Astrocyte (in vitro differentiated cells and primary cell): ENCODE data around the gene TOPORS. TPM values are rescaled to one million over a fixed set of nuclear protein-coding genes. Genes with fewer than 3 reads are reported as not detected.

ENCODE experiments used
- DNase-seq: peaks from one replicate; pipeline ENCODE4 v3.0.0-alpha.2; 2010; ENCODE audit warnings: low read depth
- FAIRE-seq: peaks from 2 replicates; lab custom pipeline; 2011; peaks lifted over from hg19 to GRCh38; lab: Jason Lieb, UNC
- H2AFZ ChIP-seq: 2 replicates; pipeline ENCODE4 v1.6.0; 2012; ENCODE audit warnings: low read depth, low read length, inconsistent platforms
- H3K27ac ChIP-seq: 2 replicates; pipeline ENCODE4 v1.5.1; 2011; ENCODE audit warnings: low read depth, low read length, inconsistent platforms
- H3K27me3 ChIP-seq: 2 replicates; pipeline ENCODE4 v1.6.0; 2011; ENCODE audit warnings: low read length, inconsistent platforms; ENCODE audit not compliant: insufficient read depth
- H3K36me3 ChIP-seq: 2 replicates; pipeline ENCODE4 v1.5.1; 2011; ENCODE audit warnings: low read length, inconsistent platforms; ENCODE audit not compliant: insufficient read depth
- H3K4me1 ChIP-seq: 2 replicates; pipeline ENCODE4 v1.5.1; 2011; ENCODE audit warnings: low read length, inconsistent platforms; ENCODE audit not compliant: insufficient read depth
- H3K4me2 ChIP-seq: 2 replicates; pipeline ENCODE4 v1.6.0; 2012; ENCODE audit warnings: low read length, inconsistent platforms
- H3K4me3 ChIP-seq: 2 replicates; pipeline ENCODE4 v1.5.1; 2011; ENCODE audit warnings: low read depth, mild to moderate bottlenecking, low read length, inconsistent platforms; ENCODE audit not compliant: insufficient read depth
- H3K79me2 ChIP-seq: 2 replicates; pipeline ENCODE4 v1.6.0; 2012; ENCODE audit warnings: mild to moderate bottlenecking, low read length, inconsistent platforms; ENCODE audit not compliant: insufficient read depth
- H3K9ac ChIP-seq: 2 replicates; pipeline ENCODE4 v1.6.0; 2012; ENCODE audit warnings: mild to moderate bottlenecking, low read length, inconsistent platforms
- H3K9me3 ChIP-seq: 2 replicates; pipeline ENCODE4 v1.5.1; 2012; ENCODE audit warnings: low read depth, mild to moderate bottlenecking, low read length, inconsistent platforms; ENCODE audit not compliant: insufficient read depth
- H4K20me1 ChIP-seq: 2 replicates; pipeline ENCODE4 v1.6.0; 2012; ENCODE audit warnings: low read length, inconsistent platforms; ENCODE audit not compliant: insufficient read depth
- H3K27ac Mint-ChIP-seq: one replicate; pipeline ENCODE4 v1.8.0; 2021; ENCODE audit warnings: mild to moderate bottlenecking, mixed read lengths; ENCODE audit not compliant: unreplicated experiment
- H3K27me3 Mint-ChIP-seq: one replicate; pipeline ENCODE4 v1.8.0; 2021; ENCODE audit warnings: low read depth, mixed read lengths; ENCODE audit not compliant: unreplicated experiment
- H3K36me3 Mint-ChIP-seq: one replicate; pipeline ENCODE4 v1.8.0; 2021; ENCODE audit warnings: low read depth, mixed read lengths; ENCODE audit not compliant: unreplicated experiment
- H3K4me1 Mint-ChIP-seq: one replicate; pipeline ENCODE4 v1.8.0; 2021; ENCODE audit warnings: low read depth, mixed read lengths; ENCODE audit not compliant: unreplicated experiment
- H3K4me3 Mint-ChIP-seq: one replicate; pipeline ENCODE4 v1.8.0; 2021; ENCODE audit warnings: mild to moderate bottlenecking, moderate library complexity, mixed read lengths; ENCODE audit not compliant: unreplicated experiment
- H3K9me3 Mint-ChIP-seq: one replicate; pipeline ENCODE4 v1.8.0; 2021; ENCODE audit warnings: mild to moderate bottlenecking, mixed read lengths; ENCODE audit not compliant: unreplicated experiment
- CTCF ChIP-seq: IDR thresholded peaks from 2 replicates; pipeline ENCODE4 v1.5.1; 2011; ENCODE audit warnings: low read depth, mild to moderate bottlenecking, inconsistent platforms, low read length, moderate library complexity; ENCODE audit not compliant: insufficient read depth
- EZH2 ChIP-seq: IDR thresholded peaks from 2 replicates; pipeline ENCODE4 v1.6.1; 2012; ENCODE audit warnings: mild to moderate bottlenecking, low read length, inconsistent platforms; ENCODE audit not compliant: insufficient read depth
- total RNA-seq: library from RNA; stranded (reverse); gene quantifications from 2 replicates; pipeline ENCODE4 v1.2.1, GENCODE V29; 2021

TOPORS gene
- total RNA-seq, 1 donor from 2014 or later = 20.4 TPM

DNA sequence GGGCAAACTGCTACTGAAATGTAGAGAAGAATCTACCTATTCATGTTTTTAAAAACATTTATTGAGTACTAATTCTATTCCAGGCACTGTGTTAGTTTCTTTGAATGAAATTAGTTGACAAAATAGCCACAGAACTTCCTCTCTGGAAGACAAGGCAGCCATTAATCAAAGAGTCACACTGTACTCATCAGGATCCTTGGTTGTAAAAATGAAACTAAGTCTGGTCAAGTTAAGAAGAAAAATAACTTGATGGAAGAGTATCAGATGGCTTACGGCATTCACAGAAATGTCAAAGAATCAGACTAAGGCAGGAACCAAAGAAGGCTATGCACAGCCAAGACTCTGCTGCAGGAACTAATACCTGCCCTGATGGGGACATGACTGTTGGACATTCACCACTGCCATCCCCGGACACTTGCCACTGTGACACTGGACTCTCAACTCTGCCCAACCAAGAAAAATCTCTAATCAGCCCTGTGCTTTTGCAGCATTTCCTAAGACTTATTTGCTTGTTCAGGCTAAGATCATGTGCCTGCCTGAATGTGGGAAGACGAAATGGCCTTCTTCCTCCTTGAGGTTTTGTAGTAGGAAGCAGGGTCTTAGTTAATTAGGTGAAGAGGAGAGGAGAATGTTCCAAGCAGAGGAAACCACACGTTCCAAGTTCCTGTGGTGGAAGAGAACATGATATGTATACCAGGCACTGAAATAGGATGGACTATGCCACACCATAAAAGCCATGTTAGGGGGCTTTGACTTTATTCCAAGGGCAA, 43.9 kb upstream of the TOPORS start:
- FAIRE-seq (no peak), DNase-seq (no peak)
- no peak overlapping the region for H3K27ac Mint-ChIP-seq
- H3K9ac ChIP-seq = no peak overlapping the region
- H3K4me3 ChIP-seq = no peak overlapping the region
- no peak overlapping the region for H3K4me3 Mint-ChIP-seq
- peaks cover 3% of the 10 kb centered on the region for H3K4me1 Mint-ChIP-seq
- H3K36me3 Mint-ChIP-seq = no peaks in the 10 kb centered on the region
- H3K27me3 Mint-ChIP-seq = no peaks in the 10 kb centered on the region
- H3K4me2 ChIP-seq = no peak overlapping the region
- no peak overlapping the region for H3K27ac ChIP-seq
- H4K20me1 ChIP-seq = no peaks in the 10 kb centered on the region
- no peaks in the 10 kb centered on the region for H3K9me3 ChIP-seq
- H3K4me1 ChIP-seq = no peaks in the 10 kb centered on the region
- H3K27me3 ChIP-seq = no peaks in the 10 kb centered on the region
- no peaks in the 10 kb centered on the region for H3K36me3 ChIP-seq
- TF ChIP-seq EZH2 (no peak), CTCF (no peak)
- H3K9me3 Mint-ChIP-seq = peaks cover 9% of the 10 kb centered on the region
- H2AFZ ChIP-seq = no peak overlapping the region
- no peaks in the 10 kb centered on the region for H3K79me2 ChIP-seq

DNA sequence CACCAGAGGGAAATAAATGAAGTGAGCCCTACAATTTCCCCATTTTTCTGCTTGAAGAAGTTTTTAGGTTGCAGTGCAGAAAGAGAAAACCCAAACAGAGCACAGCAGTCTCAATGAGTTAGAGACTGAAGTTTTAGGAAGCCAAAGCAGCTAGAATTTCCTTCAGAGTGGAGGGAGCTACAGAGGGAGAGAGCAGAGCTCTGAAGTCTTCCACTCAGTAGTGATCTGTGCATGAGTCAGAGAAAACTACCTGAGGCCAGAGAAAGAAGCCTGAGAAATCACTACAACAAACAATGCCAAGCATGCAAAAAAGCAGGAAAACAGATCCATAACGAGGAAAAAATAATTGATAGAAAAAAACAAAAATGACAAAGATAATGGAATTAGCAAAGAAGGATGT, 38.5 kb upstream of the TOPORS start:
- H3K9me3 Mint-ChIP-seq = peaks cover 5% of the 10 kb centered on the region
- Histone ChIP-seq H3K36me3 (no peaks in the 10 kb centered on the region), H3K4me2 (peak overlapping the region; percentile 12), H2AFZ (no peak overlapping the region), H3K27me3 (no peaks in the 10 kb centered on the region), H3K79me2 (no peaks in the 10 kb centered on the region), H4K20me1 (no peaks in the 10 kb centered on the region), H3K9ac (no peak overlapping the region), H3K9me3 (no peaks in the 10 kb centered on the region), H3K4me1 (peaks cover 3% of the 10 kb centered on the region), H3K4me3 (no peak overlapping the region), H3K27ac (no peak overlapping the region)
- no peak overlapping the region for H3K4me3 Mint-ChIP-seq
- H3K36me3 Mint-ChIP-seq = no peaks in the 10 kb centered on the region
- no peak for TF ChIP-seq CTCF
- no peak for TF ChIP-seq EZH2
- peak overlapping the region; percentile 15 for H3K27ac Mint-ChIP-seq
- peaks cover 30% of the 10 kb centered on the region for H3K4me1 Mint-ChIP-seq
- FAIRE-seq (no peak), DNase-seq (peak; percentile 35)
- H3K27me3 Mint-ChIP-seq = no peaks in the 10 kb centered on the region

DNA sequence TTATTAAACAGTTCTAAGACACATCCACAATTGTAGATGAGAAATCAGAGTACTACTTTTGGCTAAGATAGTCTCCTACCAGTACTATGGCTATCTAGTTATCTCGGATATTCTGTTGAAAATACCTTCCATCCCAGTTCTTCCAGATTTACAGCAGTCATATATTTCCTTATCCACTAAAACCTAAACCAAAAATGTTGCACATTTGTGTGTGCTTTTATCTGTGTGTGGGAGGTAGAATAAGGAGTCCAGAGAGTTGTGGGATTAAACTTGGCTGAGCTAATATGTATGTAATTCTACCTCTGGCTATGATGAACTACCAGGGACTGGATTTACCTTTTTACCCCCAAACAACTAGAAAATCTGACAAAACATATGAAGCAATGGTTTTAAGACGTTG, 38.1 kb upstream of the TOPORS start:
- Histone ChIP-seq H3K4me1 (peaks cover 3% of the 10 kb centered on the region), H3K27me3 (no peaks in the 10 kb centered on the region), H3K9me3 (no peaks in the 10 kb centered on the region), H3K4me3 (no peak overlapping the region), H4K20me1 (no peaks in the 10 kb centered on the region), H3K36me3 (no peaks in the 10 kb centered on the region), H3K27ac (no peak overlapping the region), H3K79me2 (no peaks in the 10 kb centered on the region), H2AFZ (no peak overlapping the region), H3K9ac (no peak overlapping the region), H3K4me2 (peak overlapping the region; percentile 12)
- peak; percentile 63 for DNase-seq
- Mint-ChIP-seq H3K9me3 (peaks cover 5% of the 10 kb centered on the region), H3K4me1 (peaks cover 30% of the 10 kb centered on the region), H3K27ac (peak overlapping the region; percentile 35), H3K27me3 (no peaks in the 10 kb centered on the region), H3K36me3 (no peaks in the 10 kb centered on the region), H3K4me3 (no peak overlapping the region)
- TF ChIP-seq EZH2 (no peak), CTCF (no peak)
- no peak for FAIRE-seq
